GM19324 (cell line): ENCODE data around the gene CAMK2G.

ENCODE experiments used
- ATAC-seq: cut with Tn5 transposase; IDR thresholded peaks from one replicate; pipeline ENCODE4 v1.9.1; 2021; ENCODE audit warnings: mild to moderate bottlenecking, moderate library complexity; ENCODE audit not compliant: unreplicated experiment, low FRiP score

The CAMK2G gene

GRCh38 chr10:73816917-73817729 lies 57.2 kb downstream of the CAMK2G start:
- no peak for ATAC-seq

GRCh38 chr10:73815719-73816030 lies 58.7 kb downstream of the CAMK2G start:
- no peak for ATAC-seq

DNA sequence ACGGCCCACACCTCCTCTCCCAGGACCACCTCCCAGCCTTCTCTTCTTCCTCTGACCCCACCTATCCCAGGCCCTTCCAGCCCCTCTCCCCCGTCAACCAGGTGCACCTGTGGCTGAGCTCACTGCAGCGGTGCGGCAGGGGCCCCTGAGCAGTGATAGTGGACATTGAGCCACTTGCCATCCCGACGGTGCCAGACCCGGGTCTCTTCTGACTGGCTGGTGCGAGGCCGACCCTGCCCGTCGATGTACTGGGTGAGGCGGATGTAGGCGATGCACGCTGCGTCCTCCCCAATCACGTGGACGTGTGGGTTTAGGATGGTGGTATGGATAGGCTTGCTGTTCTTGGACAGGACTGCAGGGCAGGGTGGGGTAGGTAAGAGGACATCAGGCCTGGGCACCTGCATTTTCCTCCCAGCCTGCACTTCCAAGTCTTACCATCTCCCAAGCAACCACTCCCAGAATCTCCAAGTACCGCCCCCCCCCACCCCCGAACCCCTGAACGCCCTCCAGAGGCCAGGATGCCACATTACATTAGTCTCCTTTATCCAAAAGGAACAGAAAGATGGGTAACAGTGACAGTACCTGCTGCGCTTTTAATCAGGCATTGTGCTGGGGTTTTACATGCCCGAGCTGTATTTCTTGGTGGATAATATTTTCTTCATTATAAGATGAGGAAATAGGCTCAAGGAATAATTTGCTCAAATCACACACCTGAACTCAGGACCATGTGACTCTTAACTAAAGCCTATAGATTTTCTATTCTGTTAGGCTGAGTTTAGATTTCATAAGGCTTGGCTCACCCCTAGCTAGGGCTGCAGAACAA lies 59.2 kb downstream of the CAMK2G start:
- ATAC-seq: no peak

GRCh38 chr10:73814276-73814895 lies 60.0 kb downstream of the CAMK2G start:
- no peak for ATAC-seq

- ATAC-seq: no peak
These were observed 61.0 kb downstream of the CAMK2G start for GRCh38 chr10:73813333-73813732.

DNA sequence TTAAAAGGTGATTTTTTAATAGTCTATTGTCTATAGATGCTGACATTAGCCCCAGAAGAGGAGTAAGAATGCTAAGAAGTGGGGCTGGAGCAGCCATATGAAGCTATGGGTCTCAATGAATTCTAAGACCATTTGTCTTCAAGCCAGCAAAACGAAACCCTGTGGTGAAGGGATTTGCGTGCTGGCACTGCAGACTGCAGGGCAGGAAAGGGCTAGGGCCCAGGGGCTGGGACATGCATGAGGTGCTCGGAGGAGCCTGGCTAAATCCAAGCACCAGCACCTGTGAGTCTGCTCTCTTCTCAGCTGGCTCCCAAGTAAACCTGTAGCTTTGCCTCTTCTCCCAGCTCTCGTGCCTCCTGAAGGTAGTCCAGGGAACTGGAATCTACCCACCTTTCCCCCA lies 61.7 kb downstream of the CAMK2G start:
- no peak for ATAC-seq

- peak; percentile 25 for ATAC-seq
These were observed 63.5 kb downstream of the CAMK2G start for GRCh38 chr10:73810735-73811465.

DNA sequence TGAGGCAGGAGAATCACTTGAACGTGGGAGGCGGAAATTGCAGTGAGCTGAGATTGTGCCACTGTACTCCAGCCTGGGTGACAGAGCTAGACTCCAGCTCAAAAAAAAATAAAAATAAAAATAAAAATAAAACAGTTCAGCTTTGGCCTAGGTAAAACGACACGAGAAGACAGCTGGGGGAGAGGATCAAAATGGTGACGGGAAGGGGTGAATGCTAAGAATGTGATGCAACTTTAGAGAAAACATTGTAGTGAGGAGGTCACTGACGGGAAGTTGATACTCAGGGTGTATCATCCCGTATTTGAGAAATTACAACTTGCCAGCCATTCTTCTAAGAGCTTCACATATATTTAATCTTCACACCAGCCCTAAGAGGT lies 64.0 kb downstream of the CAMK2G start:
- ATAC-seq: no peak

DNA sequence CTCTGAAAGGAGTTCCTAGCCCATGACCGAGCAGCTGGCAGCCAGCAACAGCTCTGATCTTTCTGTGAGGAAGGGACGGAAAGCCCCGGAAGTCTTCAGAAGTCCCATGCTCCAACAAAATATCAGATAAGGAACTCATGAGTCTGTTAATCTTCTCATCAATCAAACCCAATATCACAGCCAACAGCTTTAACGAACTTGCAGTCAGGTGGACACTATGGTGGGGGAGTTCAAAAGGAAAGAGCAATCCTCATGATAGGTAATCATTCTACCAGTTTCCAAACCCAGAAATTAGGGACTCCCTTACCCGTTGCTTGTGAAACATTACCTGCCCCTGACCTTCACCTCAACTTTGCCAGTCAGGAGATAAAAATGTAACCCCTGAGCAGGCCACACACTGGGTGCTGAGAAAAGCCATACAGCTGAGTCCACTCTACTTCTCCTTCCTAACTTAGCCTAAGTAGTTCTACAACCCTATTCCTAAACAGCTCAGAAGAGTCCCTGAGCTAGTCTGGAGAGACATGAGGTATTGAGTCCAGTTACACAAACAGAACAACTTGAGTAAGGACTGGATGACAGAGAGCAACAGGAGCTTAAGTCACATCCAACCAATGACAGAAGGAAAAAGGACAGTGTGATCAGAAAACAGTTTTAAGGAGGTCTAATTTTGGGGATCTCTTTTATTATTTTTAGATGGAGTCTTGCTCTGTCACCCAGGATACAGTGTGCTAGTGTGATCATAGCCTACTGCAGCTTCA lies 65.1 kb downstream of the CAMK2G start:
- ATAC-seq: no peak

DNA sequence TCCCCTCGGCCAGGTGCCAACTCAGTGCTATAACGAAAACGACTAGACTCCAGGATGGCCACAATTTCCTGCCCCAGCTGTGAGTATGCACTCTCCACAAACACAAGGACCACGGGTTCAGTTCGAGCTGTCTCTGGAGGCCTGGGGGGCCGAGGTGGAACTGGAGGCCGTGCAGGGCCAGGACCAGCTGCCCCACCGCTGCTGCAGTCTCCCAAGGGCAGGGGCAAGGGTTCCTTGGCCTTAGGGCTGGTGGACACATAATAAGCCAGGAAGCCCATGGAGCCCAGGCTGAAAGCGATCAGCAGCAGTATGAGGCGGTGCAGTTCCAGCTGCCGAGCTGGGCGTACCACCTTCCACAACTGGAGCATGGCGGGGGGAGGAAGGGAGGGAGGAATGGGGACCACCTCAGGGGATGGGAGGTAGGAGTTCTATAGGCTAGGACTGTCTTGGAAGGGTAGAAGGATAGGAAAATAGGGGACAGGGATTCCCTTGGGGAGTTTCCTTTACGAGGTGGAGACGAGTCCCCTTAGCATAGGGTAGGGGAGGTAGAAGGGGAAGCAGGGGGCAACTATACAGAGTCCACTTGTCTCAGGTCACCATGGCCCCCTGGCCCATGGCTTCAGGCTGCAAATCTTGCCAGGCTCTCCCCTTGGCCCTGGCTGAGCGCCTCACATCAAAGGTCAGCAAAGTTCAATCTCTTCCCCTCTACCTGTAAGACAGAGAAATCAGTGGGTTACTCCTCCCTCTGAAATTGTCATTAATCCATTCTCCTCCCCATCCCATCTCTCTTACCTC lies 66.1 kb downstream of the CAMK2G start:
- ATAC-seq: no peak

DNA sequence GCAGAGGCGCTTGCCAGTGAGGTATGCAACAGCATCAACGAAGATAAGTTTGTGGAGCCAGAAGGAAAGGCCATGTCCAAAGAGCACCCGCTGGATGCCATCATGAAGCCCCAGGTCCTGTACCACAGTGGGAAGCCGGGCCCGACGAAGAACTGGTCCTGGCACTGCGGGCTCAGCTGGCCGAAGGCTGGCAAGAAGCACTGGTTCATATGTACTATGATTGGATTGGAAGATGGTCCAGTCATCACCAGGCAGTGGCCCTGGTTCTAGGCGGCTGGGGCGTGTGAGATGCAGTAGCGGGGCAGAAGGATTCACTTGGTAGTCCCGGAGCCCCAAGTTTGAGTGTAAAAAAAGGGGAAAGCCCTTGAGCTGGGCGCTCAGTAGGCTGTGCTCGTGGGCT lies 66.9 kb downstream of the CAMK2G start:
- no peak for ATAC-seq

GRCh38 chr10:73806176-73806950 lies 68.0 kb downstream of the CAMK2G start:
- no peak for ATAC-seq

GRCh38 chr10:73803680-73804286 lies 70.6 kb downstream of the CAMK2G start:
- ATAC-seq: no peak

- ATAC-seq: no peak
These were observed 71.9 kb downstream of the CAMK2G start for GRCh38 chr10:73802276-73802991.

GRCh38 chr10:73801253-73801590 lies 73.1 kb downstream of the CAMK2G start:
- no peak for ATAC-seq

- ATAC-seq: no peak
These were observed 73.6 kb downstream of the CAMK2G start for GRCh38 chr10:73800560-73801252.

DNA sequence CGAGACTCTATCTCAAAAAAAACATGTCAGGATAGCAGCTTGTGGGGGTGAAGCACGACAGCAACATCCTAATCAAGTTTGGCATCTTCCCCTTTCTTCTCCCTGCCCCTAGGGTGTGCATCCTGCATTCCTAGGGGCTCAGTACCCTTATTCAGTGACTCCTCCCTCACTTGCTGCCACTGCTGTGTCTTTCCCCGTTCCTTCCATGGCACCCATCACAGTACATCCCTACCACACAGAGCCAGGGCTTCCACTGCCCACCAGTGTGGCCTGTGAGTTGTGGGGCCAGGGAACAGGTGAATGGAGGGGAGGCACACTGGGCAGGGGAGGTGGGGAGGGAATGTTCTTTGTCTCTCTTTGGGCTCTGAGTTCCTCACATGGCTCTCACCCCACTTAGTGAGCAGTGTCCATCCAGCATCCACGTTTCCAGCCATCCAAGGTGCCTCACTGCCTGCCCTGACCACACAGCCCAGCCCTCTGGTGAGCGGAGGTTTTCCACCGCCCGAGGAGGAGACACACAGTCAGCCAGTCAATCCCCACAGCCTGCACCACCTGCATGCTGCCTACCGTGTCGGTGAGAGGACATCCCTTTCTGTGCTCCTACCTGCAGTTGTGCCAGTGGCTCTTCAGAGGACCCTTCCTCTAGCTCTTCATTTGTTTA lies 74.3 kb downstream of the CAMK2G start:
- ATAC-seq: no peak
